Aorta (tissue), 5 donors: ENCODE results near the gene IRF2BPL. TPM values are rescaled to one million over a fixed set of nuclear protein-coding genes. Genes with fewer than 3 reads are reported as not detected.
"Not testable (repeated sequence)": the region's sequence is repeated elsewhere in the genome, so short reads cannot be mapped to it uniquely, and the experiment has no call there.

ENCODE experiments used
- ATAC-seq: fragments of 200-7000 bp; cut with Tn5 transposase; one replicate; pipeline ENCODE4 v1.9.1; 2022; ENCODE audit warnings: moderate library complexity; ENCODE audit not compliant: low FRiP score
- DNase-seq, 2 donors: peaks; one replicate each; pipeline ENCODE4 v3.0.0-alpha.2; 2020
- H3K27ac ChIP-seq, 2 donors: one replicate each; pipeline ENCODE4 v1.5.1; 2013; ENCODE audit warnings: low read length in 2 of 2, mild to moderate bottlenecking in 2 of 2, moderate library complexity in 2 of 2, control low read depth in 1 of 2, inconsistent platforms in 1 of 2, low read depth in 1 of 2
- H3K27me3 ChIP-seq, 2 donors: one replicate each; pipeline ENCODE4 v1.6.1; 2013; ENCODE audit warnings: control low read depth in 1 of 2, low read length in 1 of 2, mild to moderate bottlenecking in 1 of 2, moderate library complexity in 1 of 2; ENCODE audit not compliant: insufficient read depth in 2 of 2, control insufficient read depth in 1 of 2
- H3K36me3 ChIP-seq, 2 donors: one replicate each; pipeline ENCODE4 v1.6.1; 2013; ENCODE audit warnings: control low read depth in 1 of 2, low read length in 1 of 2, mild to moderate bottlenecking in 1 of 2; ENCODE audit not compliant: insufficient read depth in 2 of 2, control insufficient read depth in 1 of 2
- H3K4me1 ChIP-seq, 2 donors: one replicate each; pipeline ENCODE4 v1.6.1; 2013; ENCODE audit warnings: low read length in 2 of 2, control low read depth in 1 of 2, mild to moderate bottlenecking in 1 of 2, moderate library complexity in 1 of 2; ENCODE audit not compliant: insufficient read depth in 2 of 2, control insufficient read depth in 1 of 2
- H3K4me3 ChIP-seq, 2 donors: one replicate each; pipeline ENCODE4 v1.5.1; 2013; ENCODE audit warnings: low read length in 2 of 2, control low read depth in 1 of 2, mild to moderate bottlenecking in 1 of 2
- H3K9me3 ChIP-seq: one replicate; pipeline ENCODE4 v1.6.1; 2013; ENCODE audit warnings: mild to moderate bottlenecking, low read length; ENCODE audit not compliant: control insufficient read depth
- WGBS, 2 donors: extraction: QIAGEN DNeasy Blood & Tissue Kit; methylation state at CpG; one replicate each; pipeline ENCODE4 v1.1.7; 2013; 5-methylcytosine and 5-hydroxymethylcytosine counted together
- intact Hi-C, 2 donors: fragments of 100-400 bp; cut with DNase I; formaldehyde crosslinking; loops; one replicate each; pipeline versions ENCODE4 v1.14.2 to v1.15.0; 2022
- polyA plus RNA-seq, 2 donors: library from polyadenylated mRNA; stranded (reverse); fragments of 200-250 nt; gene quantifications; one replicate each; pipeline ENCODE4 v1.2.3, GENCODE V29; 2013
- total RNA-seq, 2 donors: library from RNA; stranded (reverse); fragmentation: NEBNext Ultra II Directional; extraction: Animal tissue kit (Norgen Biotek cat#: 25700); gene quantifications; one replicate each; pipeline ENCODE4 v1.2.1, GENCODE V29; 2021
- donor health status: healthy with polysubstance abuse.
- donor health status: Bipolar disorder and iron deficiency.
- donor health status: DM: no; HTN: no; CAD: no.
- donor health status: DM: no; HTN: no; CAD: no.
- donor health status: DM: yes; HTN: yes; CAD: no.

The IRF2BPL gene
- total and polyA plus RNA-seq, 4 donors = 3.4 to 59.6 (median 23.9) TPM

DNA sequence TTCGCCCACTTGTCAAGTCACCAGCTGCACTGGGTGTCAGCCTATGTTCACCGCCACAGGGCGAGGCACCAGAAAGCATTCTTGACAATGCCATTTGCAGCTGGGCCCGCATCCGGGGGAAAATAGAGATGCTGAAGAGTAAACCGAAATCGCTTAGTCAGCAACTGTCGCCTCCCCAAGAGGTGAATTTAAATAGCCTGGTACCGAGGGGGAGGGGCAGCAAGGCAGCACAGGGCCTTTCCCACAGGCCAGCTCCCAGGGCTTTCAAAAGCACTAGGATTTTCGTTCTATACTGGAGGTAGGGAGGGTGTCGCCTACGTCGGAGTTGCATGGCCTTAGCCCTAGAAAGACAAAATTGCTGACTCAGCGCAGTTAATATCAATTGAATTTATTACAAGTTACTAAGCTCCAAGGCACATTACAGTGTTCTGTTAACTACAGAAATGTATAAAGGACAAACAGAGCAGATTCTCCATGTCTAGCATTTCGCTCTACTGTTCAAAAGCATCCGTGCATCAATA, 4.3 kb downstream of the IRF2BPL start:
- DNase-seq (peak in 1 of 2 donors; percentile 67), ATAC-seq (no peak)
- Histone ChIP-seq H3K27ac (no peak overlapping the region), H3K4me1 (no peaks in the 10 kb centered on the region), H3K36me3 (no peaks in the 10 kb centered on the region), H3K27me3 (no peaks in the 10 kb centered on the region), H3K9me3 (no peaks in the 10 kb centered on the region), H3K4me3 (no peak overlapping the region)
- 71 to 80% methylated on average over 16 of the region's 16 CpGs for WGBS, 2 donors
- intact Hi-C loops = no loop called here

DNA sequence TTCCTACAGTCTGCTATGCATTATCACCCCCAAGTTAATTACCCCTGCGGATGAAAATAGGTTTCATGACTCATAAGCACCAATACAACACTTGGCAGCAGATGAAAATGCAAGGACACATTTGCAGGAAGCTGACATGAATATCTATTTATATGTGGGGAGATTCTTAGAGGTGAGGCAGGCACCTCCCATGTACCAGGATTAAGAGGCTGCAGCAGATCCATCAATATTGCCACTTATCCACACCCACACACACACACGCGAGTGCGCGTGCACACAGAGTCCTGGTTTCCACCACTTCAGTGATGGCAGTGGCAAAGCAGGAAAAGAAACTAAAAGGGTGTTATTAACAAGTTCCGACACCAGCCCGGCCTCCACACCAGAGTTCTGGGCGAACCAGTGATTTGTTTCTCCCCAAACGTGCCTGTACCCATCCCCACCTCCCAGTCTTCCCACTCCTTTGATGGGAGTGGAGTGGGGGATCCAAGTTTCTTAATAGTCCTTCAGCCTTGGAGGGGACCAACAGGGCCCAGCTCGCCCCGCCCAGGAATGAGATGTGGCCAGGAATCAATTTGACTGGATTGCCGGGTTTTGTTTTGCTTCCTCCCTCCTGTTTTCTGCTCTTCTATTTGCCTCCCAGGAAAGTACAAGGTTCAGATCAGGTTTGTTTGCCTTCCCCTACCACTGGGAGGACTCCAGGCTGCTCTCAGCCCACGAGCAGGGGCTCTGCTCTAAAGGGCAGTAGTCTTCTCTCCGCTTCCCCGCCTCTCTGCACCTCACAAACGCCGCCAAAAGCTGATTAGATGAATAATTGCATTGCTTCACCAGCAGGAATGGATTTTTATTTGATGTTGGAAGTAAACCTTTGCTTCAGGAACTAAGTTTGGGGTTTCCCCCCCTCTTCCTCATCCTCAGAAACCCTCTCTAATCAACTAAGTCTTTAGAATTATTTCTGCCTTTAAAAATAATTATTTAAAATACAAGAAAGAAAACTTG, 5.2 kb downstream of the IRF2BPL start:
- WGBS, 2 donors = 72 to 75% methylated on average over 17 of the region's 17 CpGs
- H3K9me3 ChIP-seq = no peaks in the 10 kb centered on the region
- no peaks in the 10 kb centered on the region for H3K4me1 ChIP-seq
- ATAC-seq = no peak
- no peaks in the 10 kb centered on the region for H3K27me3 ChIP-seq
- no peak overlapping the region for H3K27ac ChIP-seq
- no peak overlapping the region for H3K4me3 ChIP-seq
- peak in 1 of 2 donors; percentile 68 for DNase-seq
- intact Hi-C loops = no loop called here
- no peaks in the 10 kb centered on the region for H3K36me3 ChIP-seq

DNA sequence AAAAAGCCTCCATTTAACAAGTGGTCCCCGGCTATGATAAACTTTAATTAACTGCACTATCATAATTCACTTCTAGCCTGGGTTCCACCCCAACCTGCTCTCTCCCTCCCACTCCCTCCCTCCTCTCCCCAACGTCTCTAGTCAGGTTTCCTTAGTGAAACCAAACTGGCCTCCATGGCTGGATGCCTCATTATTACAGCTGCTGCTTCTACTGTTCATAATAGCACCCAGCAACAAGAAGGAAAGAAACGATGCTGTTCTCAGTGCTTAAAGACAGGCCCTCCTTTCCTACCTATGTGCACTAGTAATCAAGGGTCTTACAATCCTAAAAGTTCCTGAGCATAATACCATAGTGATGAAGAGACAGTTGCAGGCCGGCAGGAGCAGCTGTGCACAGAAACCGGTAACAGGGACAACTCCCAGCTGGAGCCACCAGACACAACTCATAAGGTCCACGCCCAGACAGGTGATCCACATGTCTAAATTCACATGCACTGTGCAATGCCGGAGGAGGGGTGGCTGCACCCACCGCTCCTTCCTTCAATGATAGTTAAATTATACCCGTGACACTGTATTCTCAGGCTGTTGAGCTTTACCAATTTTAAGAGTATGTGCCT, 6.2 kb downstream of the IRF2BPL start:
- no peak overlapping the region for H3K27ac ChIP-seq
- intact Hi-C loops = no loop called here
- no peaks in the 10 kb centered on the region for H3K4me1 ChIP-seq

GRCh38 chr14:77021424-77021823, 7.1 kb downstream of the IRF2BPL start:
- H3K4me1 ChIP-seq, H3K27me3 ChIP-seq, H3K36me3 ChIP-seq, intact Hi-C loops, ATAC-seq, DNase-seq, H3K9me3 ChIP-seq, H3K4me3 ChIP-seq, H3K27ac ChIP-seq: not testable (repeated sequence)
- 95% methylated on average over 11 of the region's 11 CpGs for WGBS, 2 donors

More for the DNA sequence above, 6.2 kb downstream of the IRF2BPL start:
- Histone ChIP-seq H3K36me3 (no peaks in the 10 kb centered on the region), H3K27me3 (no peaks in the 10 kb centered on the region), H3K9me3 (no peaks in the 10 kb centered on the region), H3K4me3 (no peak overlapping the region)
- ATAC-seq = no peak
- DNase-seq = no peak
- WGBS, 2 donors = 82 to 84% methylated on average over 9 of the region's 9 CpGs

- Histone ChIP-seq H3K9me3 (no peaks in the 10 kb centered on the region), H3K4me1 (no peaks in the 10 kb centered on the region), H3K27me3 (no peaks in the 10 kb centered on the region), H3K4me3 (no peak overlapping the region), H3K36me3 (no peaks in the 10 kb centered on the region), H3K27ac (no peak overlapping the region)
- 94 to 95% methylated on average over 3 of the region's 3 CpGs for WGBS, 2 donors
- ATAC-seq (no peak), DNase-seq (no peak)
- intact Hi-C loops = no loop called here
Observed at GRCh38 chr14:77018785-77019184, 9.7 kb downstream of the IRF2BPL start.

GRCh38 chr14:77017666-77018065, 10.8 kb downstream of the IRF2BPL start:
- no peaks in the 10 kb centered on the region for H3K4me1 ChIP-seq
- intact Hi-C loops = no loop called here
- no peaks in the 10 kb centered on the region for H3K9me3 ChIP-seq
- ATAC-seq (no peak), DNase-seq (no peak)
- H3K4me3 ChIP-seq = no peak overlapping the region
- WGBS, 2 donors = 79% methylated on average over 2 of the region's 2 CpGs
- H3K36me3 ChIP-seq = no peaks in the 10 kb centered on the region
- H3K27ac ChIP-seq = no peak overlapping the region
- H3K27me3 ChIP-seq = no peaks in the 10 kb centered on the region

DNA sequence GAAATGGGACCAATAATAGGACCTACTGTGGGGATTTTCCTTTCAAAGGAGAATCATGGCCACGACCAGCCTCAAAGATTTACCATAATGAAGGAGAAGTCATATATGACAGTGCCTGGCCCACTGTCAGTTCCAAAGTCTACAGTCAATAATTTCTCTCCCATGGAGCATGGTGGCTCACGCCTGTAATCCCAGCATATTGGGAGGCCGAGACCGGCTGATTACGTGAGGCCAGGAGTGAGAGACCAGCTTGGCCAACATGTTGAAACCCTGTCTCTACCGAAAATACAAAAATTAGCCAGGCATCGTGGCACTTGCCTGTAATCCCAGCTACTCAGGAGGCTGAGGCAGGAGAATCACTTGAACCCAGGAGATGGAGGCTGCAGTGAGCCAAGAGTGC, 13.8 kb downstream of the IRF2BPL start:
- no peak for DNase-seq
- 85 to 89% methylated on average over 7 of the region's 7 CpGs for WGBS, 2 donors
- Histone ChIP-seq H3K27ac (peak overlapping the region in 1 of 2 donors; percentile 14), H3K27me3 (no peaks in the 10 kb centered on the region), H3K36me3 (no peaks in the 10 kb centered on the region), H3K4me1 (no peaks in the 10 kb centered on the region), H3K4me3 (no peak overlapping the region), H3K9me3 (no peaks in the 10 kb centered on the region)
- no peak for ATAC-seq
- intact Hi-C loops = no loop called here

GRCh38 chr14:77014004-77014604, 14.4 kb downstream of the IRF2BPL start:
- ATAC-seq = peak; percentile 63
- peak; percentile 70 to 81 for DNase-seq
- 16 to 19% methylated on average over 9 of the region's 9 CpGs for WGBS, 2 donors
- intact Hi-C loops = no loop called here
- Histone ChIP-seq H3K4me1 (no peaks in the 10 kb centered on the region), H3K27me3 (no peaks in the 10 kb centered on the region), H3K4me3 (no peak overlapping the region), H3K27ac (peak overlapping the region in 1 of 2 donors; percentile 14), H3K36me3 (no peaks in the 10 kb centered on the region), H3K9me3 (no peaks in the 10 kb centered on the region)
